Loucy (cell line): ENCODE measurements around the gene MANSC1.

Experiments used
- CTCF ChIP-seq: fragments of 200-600 bp; sonication (generic); conservative IDR thresholded peaks from 2 replicates; pipeline ENCODE4 v1.5.1; 2014; ENCODE audit warnings: mild to moderate bottlenecking, antibody characterized with exemption, low read length
- EZH2phosphoT487 ChIP-seq: fragments of 200-600 bp; IDR thresholded peaks from 2 replicates; pipeline ENCODE4 v1.6.1; 2018; ENCODE audit warnings: antibody characterized with exemption, mild to moderate bottlenecking, moderate library complexity, borderline replicate concordance

- TF ChIP-seq CTCF, result no peak
- TF ChIP-seq EZH2phosphoT487, result no peak
Observed at GRCh38 chr12:12305568-12306300, 44.3 kb downstream of the MANSC1 start.
